Measurements from ENCODE around the gene NEK8.

The NEK8 gene

DNA sequence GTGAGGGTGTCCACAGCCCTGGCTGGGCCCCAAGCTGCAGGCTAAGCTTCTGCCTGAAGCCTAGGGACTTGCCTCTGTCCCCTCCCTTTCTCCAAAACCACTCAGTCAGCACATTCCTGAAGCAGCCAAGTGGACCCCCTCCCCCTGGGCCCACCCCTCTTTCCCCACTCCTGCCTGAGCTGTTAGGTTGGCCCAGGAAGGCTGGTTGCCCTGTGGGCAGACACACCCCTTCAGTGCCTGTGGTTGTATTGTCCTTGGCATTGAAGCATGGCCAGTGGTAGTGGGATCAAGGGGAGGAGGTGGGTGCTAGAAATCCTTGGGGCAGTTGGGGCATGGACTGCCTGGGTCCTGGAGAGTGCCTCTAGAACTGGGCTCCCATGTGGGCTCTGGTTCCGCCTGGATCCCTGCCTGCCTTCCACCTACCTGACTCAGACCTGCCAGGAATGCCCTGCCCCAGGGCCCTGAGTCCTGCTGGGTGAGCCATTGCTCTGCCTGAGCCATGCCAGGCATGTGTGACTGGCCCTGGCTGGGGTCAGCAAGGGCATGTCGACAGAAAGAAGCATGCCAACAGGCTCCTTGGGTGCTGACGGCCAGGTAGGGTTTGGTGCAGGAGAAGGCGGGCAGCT lies 17.3 kb downstream of the NEK8 start:
- DNase-seq: no peak

DNA sequence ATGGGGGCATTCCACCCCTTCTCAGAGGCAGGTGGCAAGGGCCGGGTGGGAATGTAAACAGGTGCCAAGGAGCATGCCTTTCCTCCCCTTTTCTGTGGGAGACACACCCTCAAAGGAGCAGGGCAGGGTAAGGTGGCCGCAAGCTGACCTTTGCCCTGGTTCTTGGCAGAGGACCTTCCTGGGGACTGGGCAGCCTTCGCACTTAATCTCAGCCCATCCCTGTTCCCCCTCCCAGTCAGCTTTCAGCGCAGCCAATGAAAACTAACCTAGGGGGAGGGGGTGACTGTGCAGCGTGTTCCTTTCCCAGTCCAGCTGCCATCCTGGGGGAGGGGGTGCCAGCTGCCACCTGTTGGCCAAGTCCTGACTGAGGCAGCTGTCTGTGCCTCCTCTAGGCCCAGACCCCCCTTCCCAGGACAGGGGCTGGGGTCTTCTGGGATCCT lies 18.0 kb downstream of the NEK8 start:
- DNase-seq: peak; percentile 67

DNA sequence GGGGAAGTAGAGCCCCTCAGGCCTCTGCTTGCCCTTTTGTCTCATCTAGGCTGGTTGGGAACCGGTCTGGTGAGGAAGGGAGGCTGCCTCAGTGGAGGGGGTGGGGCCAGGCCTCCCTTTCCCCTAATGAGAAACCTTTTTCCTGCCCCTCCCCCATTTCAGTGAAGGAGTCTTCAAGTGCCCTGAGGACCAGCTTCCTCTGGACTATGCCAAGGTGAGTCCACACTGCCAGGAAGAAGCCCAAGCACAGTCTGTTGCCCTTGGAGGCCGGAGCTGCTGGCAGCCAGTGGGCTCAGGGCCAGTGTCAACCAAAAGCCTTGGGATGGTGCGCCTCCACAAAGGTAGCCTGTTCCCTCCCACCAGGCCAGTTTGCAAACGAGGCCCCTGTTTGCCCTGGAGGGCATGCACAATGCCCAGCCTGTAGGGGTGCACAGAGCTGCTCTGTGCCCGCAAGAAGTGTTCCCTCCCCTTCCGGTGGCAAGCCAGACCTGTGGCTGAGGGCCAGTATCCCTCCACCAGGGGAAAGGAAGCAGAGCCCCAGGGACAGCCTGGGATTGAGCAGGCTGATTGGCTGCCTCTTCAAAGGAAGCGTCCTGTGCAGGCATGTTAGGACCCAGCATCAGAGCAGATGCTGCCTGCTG lies 18.6 kb downstream of the NEK8 start:
- DNase-seq: no peak

DNA sequence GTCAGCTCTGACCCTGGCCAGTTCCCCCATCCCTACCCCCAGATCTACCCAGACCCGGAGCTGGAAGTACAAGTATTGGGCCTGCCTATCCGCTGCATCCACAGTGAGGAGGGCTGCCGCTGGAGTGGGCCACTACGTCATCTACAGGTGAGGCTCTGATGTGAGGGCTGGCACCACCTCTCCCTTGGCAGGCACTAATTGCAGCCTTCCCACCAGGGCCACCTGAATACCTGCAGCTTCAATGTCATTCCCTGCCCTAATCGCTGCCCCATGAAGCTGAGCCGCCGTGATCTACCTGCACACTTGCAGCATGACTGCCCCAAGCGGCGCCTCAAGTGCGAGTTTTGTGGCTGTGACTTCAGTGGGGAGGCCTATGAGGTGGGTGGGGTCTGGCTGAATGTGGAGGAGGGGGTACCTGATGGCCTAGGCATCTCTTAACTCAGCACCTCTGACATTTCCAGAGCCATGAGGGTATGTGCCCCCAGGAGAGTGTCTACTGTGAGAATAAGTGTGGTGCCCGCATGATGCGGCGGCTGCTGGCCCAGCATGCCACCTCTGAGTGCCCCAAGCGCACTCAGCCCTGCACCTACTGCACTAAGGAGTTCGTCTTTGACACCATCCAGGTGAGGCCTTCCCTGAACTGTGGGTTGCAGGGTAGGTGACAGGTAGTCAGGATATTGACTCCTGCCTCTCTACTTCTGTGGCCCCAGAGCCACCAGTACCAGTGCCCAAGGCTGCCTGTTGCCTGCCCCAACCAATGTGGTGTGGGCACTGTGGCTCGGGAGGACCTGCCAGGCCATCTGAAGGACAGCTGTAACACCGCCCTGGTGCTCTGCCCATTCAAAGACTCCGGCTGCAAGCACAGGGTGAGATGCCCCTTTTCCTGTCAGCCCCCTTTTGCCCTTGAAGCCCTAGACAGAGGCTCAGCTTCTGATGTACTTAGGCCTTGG lies 19.5 kb downstream of the NEK8 start:
- no peak for DNase-seq

DNA sequence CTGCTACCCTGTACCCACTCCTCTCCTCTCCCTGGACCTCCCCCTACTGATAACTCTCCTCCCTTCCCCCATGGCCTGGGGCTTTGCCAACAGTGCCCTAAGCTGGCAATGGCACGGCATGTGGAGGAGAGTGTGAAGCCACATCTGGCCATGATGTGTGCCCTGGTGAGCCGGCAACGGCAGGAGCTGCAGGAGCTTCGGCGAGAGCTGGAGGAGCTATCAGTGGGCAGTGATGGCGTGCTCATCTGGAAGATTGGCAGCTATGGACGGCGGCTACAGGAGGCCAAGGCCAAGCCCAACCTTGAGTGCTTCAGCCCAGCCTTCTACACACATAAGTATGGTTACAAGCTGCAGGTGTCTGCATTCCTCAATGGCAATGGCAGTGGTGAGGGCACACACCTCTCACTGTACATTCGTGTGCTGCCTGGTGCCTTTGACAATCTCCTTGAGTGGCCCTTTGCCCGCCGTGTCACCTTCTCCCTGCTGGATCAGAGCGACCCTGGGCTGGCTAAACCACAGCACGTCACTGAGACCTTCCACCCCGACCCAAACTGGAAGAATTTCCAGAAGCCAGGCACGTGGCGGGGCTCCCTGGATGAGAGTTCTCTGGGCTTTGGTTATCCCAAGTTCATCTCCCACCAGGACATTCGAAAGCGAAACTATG lies 20.4 kb downstream of the NEK8 start:
- no peak for DNase-seq

DNA sequence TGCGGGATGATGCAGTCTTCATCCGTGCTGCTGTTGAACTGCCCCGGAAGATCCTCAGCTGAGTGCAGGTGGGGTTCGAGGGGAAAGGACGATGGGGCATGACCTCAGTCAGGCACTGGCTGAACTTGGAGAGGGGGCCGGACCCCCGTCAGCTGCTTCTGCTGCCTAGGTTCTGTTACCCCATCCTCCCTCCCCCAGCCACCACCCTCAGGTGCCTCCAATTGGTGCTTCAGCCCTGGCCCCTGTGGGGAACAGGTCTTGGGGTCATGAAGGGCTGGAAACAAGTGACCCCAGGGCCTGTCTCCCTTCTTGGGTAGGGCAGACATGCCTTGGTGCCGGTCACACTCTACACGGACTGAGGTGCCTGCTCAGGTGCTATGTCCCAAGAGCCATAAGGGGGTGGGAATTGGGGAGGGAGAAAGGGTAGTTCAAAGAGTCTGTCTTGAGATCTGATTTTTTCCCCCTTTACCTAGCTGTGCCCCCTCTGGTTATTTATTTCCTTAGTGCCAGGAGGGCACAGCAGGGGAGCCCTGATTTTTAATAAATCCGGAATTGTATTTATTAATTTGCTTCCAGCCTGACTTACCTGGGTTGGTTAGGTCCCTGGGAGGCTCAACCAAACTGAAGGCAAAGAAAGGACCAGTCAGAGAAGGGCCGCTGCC lies 21.1 kb downstream of the NEK8 start:
- DNase-seq: no peak

DNA sequence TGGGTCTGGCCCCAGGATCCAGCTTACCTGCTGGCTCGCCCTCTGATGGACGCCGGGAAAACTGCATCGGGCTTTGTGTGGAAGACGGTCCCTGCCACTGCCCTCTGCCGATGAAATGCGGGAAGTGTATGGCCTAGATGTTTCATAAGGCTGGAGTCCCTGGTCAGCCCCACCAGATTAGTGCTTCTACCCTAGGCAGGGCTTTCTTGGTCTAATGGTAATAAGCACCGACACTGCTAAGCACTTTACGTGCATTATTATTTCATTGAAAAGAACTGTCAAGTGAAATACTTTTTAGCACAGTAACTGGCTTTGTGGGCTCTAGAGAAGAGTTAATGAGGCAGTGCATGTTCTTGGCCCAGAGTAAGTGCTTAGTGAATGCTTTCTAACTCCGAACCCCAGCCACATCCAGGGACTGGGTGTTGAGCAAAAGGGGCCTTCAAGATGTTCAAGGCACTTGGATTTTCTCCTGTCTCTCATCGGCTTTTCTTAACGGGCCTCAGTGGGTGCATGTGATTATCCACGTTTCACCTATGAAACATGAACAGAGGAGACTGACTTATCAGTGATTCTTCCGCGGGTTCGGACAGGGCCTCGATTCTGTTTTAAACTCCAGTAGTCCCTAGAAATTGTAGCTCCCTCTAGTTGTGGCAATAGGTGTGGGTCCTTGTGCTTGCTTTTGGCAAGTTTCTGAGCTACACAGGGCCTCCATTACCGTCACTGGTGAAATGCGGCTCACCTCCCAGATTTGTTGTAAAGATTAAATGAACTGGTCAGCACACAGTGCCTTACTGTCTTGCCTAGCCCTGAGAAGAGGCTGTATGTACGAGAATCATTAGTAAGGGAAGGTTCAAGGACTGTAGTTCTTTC lies 21.8 kb downstream of the NEK8 start:
- peak; percentile 94 for DNase-seq

DNA sequence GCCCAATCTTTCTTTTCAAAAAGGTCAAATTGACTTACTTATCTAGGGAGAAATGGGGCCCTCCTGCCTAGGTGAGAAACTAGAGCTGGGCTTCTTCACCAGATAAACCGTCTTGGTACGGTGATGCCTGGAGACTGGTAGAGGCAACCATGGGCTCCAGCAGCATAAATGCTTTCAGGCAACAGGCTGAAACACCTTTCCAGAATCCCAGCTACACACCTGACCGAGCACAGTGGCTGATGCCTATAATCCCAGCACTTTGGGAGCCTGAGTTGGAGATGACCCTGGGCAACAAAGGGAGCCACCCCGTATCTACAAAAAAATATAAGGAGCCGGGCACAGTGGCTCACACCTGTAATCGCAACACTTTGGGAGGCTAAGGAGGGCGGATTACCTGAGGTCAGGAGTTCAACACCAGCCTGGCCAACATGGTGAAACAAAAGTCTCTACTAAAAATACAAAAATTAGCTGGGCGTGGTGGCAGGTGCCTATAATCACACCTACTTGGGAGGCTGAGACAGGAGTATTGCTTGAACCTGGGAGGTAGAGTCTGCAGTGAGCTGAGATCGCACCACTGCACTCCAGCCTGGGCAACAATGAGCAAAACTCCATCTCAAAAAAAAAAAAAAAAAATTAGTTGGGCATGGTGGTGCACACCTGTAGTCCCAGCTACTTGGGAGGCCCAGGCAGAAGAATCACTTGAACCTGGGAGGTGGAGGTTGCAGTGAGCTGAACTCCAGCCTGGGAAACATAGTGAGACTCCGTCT lies 23.2 kb downstream of the NEK8 start:
- no peak for DNase-seq

DNA sequence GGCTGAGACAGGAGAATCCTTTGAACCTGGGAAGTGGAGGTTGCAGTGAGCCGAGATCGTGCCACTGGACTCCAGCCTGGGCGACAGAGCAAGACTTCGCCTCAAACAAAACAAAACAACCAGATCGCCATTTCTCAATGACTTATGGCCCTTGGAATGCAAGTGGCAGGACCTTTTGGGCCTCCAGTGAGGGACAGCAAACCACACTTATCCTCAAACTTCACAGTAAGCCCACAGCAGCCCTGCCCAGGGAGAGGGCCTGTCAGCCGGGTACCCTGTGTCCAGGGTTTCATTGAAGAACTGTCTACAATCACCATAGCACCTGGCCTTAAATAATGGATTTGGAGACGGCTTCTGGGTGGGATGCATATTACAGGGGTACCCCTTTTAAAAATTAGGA lies 26.9 kb downstream of the NEK8 start:
- DNase-seq: no peak

DNA sequence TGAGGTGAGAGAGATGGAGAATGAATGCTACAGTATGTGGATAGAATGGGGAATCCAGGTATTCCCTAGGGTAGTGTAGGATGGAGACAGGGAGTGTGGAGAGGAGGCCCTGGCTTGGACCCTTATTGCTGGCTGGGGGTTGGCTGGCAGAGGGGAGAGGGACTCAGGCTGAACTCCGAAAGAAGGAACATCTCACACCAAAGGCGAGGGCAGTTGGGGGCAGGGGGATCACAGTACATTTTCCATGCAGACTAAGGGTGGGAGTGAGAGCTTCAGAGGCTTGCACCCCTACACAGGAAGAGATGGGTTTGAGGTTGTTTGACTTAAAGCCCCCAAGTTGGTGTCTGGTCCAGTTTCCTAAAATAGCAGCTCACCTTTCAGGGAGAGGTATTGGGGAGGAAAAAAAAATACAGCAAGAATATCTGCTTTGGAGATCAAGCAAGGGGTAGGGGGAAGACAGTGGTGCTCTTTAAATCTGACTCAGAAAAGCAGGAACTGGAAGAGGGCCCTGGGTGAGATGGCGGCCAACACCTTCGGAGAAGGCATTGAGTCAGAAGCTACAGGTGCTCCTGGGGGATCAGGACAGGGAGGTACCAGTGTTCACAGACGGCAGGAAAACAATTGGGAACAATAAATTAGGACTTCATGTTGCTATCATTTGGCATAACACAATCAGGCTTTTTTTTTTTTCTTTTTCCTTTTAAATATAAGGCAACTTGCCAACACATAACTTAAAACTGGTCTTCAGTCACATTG lies 27.6 kb downstream of the NEK8 start:
- DNase-seq: no peak

DNA sequence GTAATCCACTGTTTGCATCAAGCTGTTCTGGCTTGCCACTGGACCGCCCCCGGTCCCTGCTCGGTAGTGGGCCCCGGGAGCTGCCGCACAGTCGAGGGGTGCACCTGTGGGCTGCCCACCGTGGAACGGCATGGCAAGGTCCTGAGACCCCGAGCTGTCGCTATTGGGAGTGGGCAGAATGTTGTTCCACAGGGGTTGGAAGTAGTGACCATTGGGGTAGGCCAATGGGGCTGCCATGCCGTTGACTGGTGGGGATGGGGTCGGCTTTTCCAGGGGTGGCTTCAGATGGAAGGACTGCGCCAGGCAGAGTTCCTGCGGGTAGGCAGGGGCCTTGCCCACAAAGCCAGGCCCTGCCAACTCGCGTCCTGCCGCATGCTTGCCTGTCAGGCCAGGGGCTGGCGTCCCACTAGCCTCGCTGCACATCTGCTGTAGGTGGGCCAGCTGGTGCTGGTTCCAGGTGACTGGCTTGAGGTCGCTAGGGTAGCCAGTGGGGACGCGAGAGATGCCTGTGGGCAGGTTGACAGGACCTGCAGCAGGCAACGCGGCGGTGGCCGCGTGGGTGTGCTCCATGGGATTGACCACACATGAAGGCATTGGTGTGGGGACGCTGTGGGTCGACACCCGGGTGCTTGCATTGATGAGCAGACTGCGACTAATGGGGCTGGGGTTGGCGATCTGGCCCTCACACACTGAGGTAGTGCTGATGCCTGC lies 30.0 kb downstream of the NEK8 start:
- DNase-seq: no peak

DNA sequence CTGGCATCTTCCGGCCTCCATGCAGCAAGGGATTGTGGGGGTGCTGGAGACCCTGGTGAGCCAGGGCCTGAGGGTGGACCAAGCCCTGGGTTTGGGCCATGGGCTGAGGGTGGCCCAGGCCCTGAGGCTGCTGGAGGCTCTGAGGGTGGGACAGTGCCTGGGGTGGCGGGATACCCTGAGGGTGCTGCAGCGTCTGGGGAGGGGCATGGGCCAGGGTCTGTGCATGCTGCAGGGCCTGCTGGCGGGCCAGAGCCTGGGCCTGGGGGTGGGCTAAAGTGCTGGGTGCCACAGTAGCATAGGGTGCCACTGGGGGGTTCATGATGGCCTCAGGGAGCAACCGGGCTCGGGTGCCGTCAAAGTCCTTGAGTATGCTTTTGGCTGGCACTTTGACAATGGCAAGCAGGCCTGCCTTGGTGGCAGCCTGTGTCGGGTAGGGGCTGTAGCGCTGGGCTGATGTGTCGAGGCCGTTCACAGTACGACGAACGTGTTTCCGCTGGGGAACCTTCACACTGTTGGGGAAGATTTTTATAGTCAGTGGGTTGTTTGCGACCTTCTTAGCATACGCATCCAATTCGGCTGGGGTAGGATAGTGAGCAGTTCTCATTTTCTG lies 30.8 kb downstream of the NEK8 start:
- no peak for DNase-seq

DNA sequence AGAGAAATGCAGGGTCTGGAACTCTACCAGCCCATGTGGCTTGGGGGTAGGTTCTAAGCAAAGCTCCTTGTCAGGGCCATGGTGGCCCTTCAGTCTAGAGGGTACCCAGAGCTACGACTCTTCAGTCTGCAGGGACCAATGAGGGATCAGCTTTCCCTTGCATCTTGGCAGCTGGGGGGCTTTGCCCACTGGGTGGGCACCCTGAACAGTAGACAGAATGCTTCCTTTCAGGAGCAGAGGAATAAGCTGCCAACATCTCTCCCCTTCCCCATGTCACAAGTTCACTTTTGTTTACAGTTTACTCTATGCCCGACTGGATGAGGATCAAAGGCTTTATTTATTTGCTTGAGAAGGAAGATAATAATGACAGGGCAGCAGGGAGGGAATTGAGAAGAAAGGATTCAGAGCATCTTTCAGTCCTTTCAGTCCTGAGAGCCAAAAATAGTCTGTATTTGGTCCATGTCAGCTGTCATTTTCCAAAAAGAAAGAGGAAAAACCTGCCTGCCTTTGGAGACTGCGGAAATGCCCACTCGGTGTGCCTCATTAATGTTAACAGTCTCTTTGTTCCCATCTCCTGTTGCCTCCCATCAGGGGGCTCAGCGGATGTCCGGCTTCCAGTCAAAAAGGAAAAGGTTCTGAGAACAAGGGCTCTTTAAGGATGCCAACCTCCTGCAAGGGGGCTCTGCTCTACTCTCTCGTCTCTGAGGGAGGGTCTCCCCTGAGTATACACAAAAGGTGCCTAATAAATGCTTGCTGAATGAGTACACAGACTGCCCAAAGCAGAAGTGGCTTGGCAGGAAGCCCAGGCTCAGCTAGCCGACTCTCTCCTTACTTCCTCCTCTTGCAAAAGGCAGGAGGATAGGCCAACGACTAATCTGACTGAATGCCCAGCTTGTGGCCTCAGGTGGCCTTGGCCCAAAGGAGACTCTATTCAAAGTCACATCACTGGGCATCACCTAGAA lies 32.3 kb downstream of the NEK8 start:
- DNase-seq: peak; percentile 61

DNA sequence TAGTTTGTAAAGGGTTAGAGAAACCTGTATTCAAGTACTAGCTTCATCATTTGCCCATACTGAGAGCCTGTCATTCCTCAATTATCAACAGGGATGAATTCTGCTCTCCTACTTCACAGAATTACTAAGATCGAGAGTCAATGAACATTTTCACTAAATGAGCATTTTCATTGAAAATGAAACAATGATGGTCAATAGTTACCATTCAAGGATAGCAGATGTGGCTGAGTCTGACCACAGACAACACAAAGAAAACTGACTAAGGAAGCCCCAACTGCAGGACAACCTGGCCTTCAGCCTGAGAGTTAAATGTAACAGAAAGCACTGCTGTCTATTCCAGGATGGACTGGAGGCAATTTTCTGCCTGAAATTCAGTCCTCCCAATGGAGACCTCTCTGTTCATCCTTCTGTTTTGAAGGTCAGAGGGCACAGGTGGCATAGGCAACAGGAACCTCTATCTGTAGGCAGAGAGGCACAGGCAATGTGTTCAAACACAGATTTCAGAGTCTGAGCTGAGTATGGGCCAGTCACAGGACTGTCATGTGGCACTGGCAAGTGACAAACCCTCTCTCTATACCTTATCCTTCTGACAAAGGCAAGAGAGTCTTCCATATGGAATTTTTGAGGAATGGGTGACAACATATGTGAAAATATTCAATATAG lies 34.7 kb downstream of the NEK8 start:
- DNase-seq: no peak

DNA sequence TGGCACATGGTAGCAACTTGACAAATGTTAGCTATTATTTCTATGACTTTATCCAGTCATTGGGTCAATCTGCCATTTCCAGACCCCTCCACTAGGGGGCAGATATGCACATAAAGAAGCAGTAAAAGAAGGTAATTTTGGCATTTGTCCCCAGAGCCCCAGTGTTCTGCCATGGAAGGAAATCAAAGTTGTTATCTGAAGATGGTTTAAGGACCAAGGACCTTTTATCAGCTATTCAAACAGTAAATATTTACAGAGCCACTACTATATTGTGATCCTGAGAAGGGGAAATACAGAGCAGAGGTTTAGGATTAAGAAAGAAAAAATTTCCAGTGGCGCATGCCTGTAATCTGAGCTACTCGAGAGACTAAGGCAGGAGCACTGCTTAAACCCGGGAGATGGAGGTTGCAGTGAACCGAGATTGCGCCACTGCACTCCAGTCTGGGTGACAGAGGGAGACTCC lies 35.2 kb downstream of the NEK8 start:
- peak; percentile 85 for DNase-seq

DNA sequence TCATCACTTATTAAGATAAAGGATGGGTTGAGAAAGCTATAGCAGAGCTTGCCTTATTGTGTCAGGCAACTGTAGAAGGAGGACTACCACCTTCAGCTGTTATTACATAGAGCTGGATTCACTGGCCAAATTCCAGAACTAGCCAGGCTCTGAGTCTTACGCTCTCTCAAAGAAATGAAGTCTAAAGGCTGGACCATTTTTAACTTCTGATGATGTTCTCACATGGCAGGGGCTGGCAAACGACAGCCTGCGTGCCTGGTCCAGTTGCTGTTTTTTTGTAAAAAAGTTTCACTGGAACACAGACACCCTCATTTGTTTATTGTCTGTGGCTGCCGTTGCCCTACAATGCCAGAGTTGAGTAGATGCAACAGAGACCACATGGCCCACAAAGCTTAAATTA lies 36.5 kb downstream of the NEK8 start:
- no peak for DNase-seq

DNA sequence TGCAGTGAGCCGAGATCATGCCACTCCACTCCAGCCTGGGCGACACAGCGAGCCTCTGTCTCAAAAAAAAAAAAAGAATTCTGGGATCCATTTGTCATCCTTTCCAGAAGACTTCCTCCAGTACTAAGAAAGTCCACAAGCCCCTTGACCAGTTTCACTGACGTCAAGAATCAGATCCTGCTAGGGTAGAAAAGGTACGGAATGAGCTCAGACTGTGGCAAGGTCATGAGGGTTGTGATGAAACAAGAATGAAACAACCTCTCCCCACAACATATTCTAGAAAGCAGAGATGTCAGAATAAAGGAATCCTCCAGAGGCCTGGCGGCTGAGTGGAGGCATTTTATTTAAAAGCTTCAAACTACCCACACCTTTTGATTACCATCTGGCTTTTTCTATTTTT lies 45.1 kb downstream of the NEK8 start:
- no peak for DNase-seq

Data from RPMI8226 (cell line).